ENCODE results near the gene ETF1.
"Not testable (repeated sequence)": the region's sequence is repeated elsewhere in the genome, so short reads cannot be mapped to it uniquely, and the experiment has no call there.

Gene ETF1

GRCh38 chr5:138491669-138492559, 51.1 kb downstream of the ETF1 start:
- peak; percentile 52 to 71 (median 58) for DNase-seq (ENCODE audit: low read depth in 2 of 3, low spot score in 2 of 3)

DNA sequence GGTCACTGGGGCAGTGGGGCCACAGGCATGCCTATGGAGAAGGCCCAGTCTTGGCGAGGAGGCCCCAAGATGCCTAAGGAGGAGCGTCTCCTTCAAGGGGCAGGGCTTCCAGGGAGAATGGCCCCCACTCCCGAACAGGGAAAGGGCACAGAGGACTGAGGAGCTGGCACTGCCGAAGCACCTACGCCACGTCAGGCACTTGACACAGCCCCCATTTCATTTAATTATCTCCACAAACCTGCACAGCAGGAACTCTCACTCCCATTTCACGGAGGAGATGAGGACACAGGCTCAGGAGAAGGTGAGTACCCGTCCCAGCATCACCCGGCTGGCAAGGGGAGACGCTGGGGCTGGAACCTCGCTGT, 51.8 kb downstream of the ETF1 start:
- DNase-seq (ENCODE audit: low read depth in 2 of 3, low spot score in 2 of 3), result no peak

GRCh38 chr5:138490648-138491283, 52.3 kb downstream of the ETF1 start:
- DNase-seq (ENCODE audit: low read depth in 2 of 3, low spot score in 2 of 3), result no peak

- DNase-seq (ENCODE audit: low read depth in 2 of 3, low spot score in 2 of 3), result no peak
These were observed 53.4 kb downstream of the ETF1 start for GRCh38 chr5:138489683-138490061.

GRCh38 chr5:138488481-138488945, 54.5 kb downstream of the ETF1 start:
- no peak for DNase-seq (ENCODE audit: low read depth in 2 of 3, low spot score in 2 of 3)

DNA sequence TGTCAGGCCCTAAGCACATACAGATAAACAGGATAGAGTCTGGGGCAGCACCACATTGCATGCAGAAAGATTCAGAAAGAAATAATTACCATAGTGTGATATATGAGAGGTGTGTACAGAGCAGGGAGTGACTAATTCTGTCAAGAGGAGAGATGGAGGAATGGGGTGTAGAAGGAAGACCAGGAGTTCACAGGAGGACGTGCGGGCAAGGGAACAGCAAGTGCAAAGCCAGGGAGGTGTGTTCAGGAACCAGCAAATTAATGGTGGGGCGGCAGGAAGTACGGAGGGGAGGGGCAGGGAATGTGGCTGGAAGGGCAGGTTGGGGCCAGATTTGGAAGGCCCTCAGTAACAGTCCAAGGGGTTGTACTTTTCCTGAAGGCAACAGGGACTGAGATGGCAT, 60.4 kb downstream of the ETF1 start:
- no peak for DNase-seq (ENCODE audit: low read depth in 2 of 3, low spot score in 2 of 3)

DNA sequence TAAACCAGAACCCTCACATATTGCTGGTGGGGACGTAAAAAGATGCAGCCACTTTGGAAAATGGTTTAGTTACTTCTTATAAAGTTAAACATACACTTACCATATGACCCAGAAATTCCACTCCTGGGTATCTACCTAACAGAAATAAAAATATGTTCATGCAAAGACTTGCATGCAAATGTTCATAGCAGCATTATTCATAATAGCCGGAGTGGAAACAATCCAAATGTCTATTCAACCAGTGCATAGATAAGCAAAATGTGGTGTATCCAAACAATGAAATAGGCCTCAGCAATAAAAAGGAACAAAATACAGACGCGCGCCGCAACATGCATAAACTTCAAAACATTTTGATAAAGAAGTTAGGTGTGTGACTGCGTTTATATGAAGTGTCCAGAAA, 66.1 kb downstream of the ETF1 start:
- no peak for DNase-seq (ENCODE audit: low read depth in 2 of 3, low spot score in 2 of 3)

DNA sequence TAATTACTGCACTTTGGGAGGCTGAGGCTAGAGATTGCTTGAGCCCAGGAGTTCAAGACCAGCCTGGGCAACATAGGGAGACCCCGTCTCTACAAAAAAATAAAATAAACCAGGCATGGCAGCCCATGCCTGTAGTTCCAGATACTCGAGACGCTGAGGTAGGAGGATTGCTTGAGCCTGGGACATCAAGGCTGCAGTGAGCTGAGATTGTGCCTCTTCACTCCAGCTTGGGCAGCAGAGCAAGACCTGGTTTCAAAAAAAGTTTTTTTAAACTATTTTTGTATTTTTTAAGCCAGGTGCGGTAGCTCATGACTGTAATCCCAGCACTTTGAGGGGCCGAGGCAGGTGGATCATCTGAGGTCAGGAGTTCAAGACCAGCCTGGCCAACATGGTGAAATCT, 69.9 kb downstream of the ETF1 start:
- not testable (repeated sequence) for DNase-seq (ENCODE audit: low read depth in 2 of 3, low spot score in 2 of 3)

- no peak for DNase-seq (ENCODE audit: low read depth in 2 of 3, low spot score in 2 of 3)
These were observed 70.7 kb downstream of the ETF1 start for GRCh38 chr5:138472353-138472752.

DNA sequence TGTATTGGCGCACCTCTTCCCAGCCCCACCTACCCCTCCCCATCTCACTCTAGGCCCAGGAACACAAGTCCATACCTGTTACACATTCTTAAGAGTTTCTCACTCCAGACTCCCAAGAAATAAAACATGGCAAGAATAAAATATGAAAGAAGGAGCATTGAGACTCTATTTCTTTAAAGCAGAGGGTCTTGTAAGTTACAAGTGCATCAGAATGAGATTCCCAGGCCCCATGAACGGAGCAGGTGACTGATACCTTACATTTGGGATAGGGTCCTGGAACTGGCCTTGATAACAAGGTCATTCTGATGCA, 72.0 kb downstream of the ETF1 start:
- no peak for DNase-seq (ENCODE audit: low read depth in 2 of 3, low spot score in 2 of 3)

DNA sequence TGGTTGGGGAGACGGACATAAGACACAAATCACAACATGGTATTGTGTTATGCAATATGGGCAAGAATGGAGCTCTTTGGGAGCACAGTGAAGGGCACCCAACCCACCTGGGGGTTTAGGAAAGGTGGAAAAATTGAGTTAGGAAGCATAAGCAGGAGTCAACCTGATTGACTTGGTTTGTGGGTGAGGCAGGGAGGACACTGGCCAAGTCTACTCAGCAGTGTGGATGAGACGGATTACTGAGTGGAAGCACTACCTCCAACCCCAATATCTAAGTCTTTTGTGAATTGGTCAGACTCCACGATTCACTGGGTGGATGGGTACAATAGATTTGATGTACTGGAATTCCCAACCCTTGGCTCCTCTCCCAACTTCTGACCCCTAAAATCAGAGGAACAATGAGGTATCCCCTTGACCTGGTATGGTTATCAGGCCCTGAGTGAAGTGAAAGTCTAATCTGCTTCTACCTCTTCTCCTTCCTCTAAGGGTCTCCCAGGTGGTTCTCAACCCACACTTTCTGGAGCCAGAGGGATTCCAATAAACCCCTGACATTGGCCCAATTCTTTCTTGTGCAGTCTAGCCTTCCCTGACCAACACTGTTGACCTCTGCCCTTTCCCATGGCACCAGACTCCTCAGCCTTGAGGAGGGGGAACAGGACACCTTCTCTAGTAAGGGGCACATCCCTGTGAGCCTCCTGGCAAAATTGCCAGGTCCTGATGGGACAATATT, 72.5 kb downstream of the ETF1 start:
- DNase-seq (ENCODE audit: low read depth in 2 of 3, low spot score in 2 of 3), result no peak

DNA sequence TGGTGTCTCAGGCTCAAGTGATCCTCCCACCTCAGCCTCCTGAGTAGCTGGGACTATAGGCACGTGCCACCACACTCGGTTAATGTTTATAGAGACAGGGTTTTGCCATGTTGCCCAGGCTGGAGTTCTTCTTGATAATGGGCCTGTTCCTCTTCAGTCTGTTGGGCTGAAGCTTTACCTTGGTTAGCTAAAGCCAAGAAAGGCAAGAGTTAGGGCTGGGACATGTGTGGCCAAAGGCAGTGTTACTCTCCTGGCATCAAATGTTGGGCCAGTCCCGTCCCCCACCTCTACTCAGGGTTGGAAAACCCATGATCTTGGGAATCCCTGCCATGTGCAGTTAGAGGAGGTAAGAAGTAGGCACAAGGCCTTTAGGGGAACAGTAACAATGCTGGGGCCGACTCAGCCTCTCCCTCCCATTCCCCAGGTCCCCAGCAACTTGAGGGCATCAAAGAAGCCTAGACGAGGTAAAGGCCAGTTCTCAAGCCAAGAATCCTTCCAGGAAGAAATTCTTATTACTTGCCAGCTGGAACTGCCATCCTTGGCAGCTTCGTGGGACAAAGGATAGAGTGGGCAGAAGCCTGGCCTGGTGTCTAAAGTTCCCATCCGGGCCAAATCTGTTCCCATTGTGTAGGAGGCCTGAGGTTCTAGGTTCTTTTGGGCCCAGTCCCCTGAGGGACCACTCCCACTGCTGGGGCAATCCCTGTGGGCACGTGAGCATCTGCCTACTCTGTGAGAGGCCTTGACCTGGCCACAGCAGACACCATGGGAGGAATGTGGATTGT, 73.3 kb downstream of the ETF1 start:
- DNase-seq (ENCODE audit: low read depth in 2 of 3, low spot score in 2 of 3), result no peak

DNA sequence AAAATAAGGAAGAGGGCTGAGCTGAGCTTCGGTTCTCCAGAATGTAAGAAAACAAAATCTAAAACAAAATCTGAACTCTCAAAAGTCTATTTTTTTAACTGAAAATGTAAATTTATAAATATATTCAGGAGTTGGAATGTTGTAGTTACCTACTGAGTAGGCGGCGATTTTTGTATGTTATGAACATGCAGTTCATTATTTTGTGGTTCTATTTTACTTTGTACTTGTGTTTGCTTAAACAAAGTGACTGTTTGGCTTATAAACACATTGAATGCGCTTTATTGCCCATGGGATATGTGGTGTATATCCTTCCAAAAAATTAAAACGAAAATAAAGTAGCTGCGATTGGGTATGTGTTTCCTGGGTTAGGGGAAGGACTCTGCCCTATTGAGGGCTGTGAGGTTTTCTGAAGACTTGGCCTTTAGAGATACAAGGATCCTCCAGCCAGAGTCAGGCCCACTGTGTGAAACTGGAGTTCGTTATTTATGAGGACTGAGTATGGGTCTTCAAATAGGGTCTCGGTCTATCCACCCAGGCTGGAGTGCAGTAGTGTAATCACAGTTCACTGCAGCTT, 74.0 kb downstream of the ETF1 start:
- no peak for DNase-seq (ENCODE audit: low read depth in 2 of 3, low spot score in 2 of 3)

- no peak for DNase-seq (ENCODE audit: low read depth in 2 of 3, low spot score in 2 of 3)
These were observed 74.7 kb downstream of the ETF1 start for GRCh38 chr5:138468133-138468965.

- DNase-seq (ENCODE audit: low read depth in 2 of 3, low spot score in 2 of 3), result no peak
These were observed 75.3 kb downstream of the ETF1 start for GRCh38 chr5:138467711-138468132.

GRCh38 chr5:138466900-138467710, 75.9 kb downstream of the ETF1 start:
- no peak for DNase-seq (ENCODE audit: low read depth in 2 of 3, low spot score in 2 of 3)

DNA sequence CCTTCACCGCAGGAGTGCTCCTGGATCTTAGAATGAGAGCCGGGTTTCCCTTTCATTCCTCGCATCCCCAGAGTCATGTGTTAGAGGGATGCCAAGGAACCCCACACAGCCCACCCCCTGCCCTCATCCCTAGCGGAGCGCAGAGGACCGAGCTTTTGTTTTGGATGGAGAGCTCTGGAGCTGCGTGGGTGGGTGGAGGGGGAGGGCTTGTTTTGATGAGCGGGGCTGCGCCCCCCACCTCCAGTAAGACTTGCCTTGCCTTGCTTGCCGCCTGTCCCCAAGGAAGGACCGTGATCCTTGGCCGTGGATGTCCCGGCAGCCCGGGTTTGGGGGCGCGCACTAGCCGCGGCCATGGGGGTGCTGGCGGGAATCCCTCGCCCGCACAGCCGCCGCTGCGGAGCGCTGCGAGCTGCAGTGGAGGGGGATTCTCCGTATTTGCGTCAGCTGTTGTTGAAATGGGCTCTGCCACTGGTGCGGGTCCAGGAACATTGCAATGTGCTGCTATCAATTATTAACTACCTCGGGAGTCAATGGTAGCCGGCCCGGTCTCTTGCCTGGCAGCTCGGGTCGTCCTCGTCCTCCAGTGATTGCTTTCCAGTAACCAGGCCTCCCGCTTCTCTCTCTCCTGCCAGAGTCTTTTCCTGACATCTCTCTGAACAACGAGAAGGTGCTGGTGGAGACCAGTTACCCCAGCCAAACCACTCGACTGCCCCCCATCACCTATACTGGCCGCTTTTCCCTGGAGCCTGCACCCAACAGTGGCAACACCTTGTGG, 76.7 kb downstream of the ETF1 start:
- no peak for DNase-seq (ENCODE audit: low read depth in 2 of 3, low spot score in 2 of 3)
